A673 (cell line): ENCODE measurements around the gene PRG3. TPM values are rescaled to one million over a fixed set of nuclear protein-coding genes. Genes with fewer than 3 reads are reported as not detected.
A peak's percentile ranks its signal among the peaks of the same experiment; 100 is the strongest.

Experiments used
- BruUV-seq: library from RNA; stranded (reverse); fragments of 400-500 nt; replicated peaks from 2 replicates; lab custom pipeline; 2021; lab: Mats Ljungman, UMichigan
- CTCF ChIA-PET: fragments of 300-600 bp; sonication (Branson Sonifier 250); formaldehyde crosslinking; loops from one replicate; lab custom pipeline; 2022; ENCODE audit warnings: antibody characterized with exemption; lab: Charles Lee
- POLR2A ChIA-PET: fragments of 300-600 bp; sonication (Branson Sonifier 250); formaldehyde crosslinking; loops from one replicate; lab custom pipeline; 2022; ENCODE audit warnings: antibody characterized with exemption; ENCODE audit not compliant: low non-redundant PET; lab: Charles Lee
- DNase-seq: peaks from one replicate; pipeline ENCODE4 v3.0.0-alpha.2; 2015; ENCODE audit warnings: low spot score
- H3K27ac ChIP-seq: fragments of 200-600 bp; sonication (generic); 2 replicates; pipeline ENCODE4 v1.5.1; 2016; ENCODE audit warnings: mixed run types, low read depth, mild to moderate bottlenecking, mixed read lengths, antibody characterized with exemption, low read length; ENCODE audit not compliant: poor library complexity, severe bottlenecking
- H3K27me3 ChIP-seq: fragments of 200-600 bp; sonication (generic); replicated peaks from 2 replicates; pipeline ENCODE4 v1.6.1; 2017; ENCODE audit warnings: mixed run types, low read depth, mild to moderate bottlenecking, mixed read lengths, antibody characterized with exemption, low read length; ENCODE audit not compliant: insufficient read depth, poor library complexity
- H3K36me3 ChIP-seq: fragments of 200-600 bp; sonication (generic); 2 replicates; pipeline ENCODE4 v1.6.1; 2016; ENCODE audit warnings: mixed run types, mild to moderate bottlenecking, mixed read lengths, antibody characterized with exemption, low read length; ENCODE audit not compliant: insufficient read depth, poor library complexity, severe bottlenecking
- H3K4me1 ChIP-seq: fragments of 200-600 bp; sonication (generic); 2 replicates; pipeline ENCODE4 v1.6.1; 2017; ENCODE audit warnings: mixed run types, mild to moderate bottlenecking, mixed read lengths, antibody characterized with exemption, low read length; ENCODE audit not compliant: insufficient read depth, poor library complexity, severe bottlenecking
- H3K4me3 ChIP-seq: fragments of 200-600 bp; sonication (generic); 2 replicates; pipeline ENCODE4 v1.5.1; 2016; ENCODE audit warnings: low read depth, mixed run types, mild to moderate bottlenecking, mixed read lengths, low read length; ENCODE audit not compliant: poor library complexity, severe bottlenecking
- H3K9me3 ChIP-seq: fragments of 200-600 bp; sonication (generic); 2 replicates; pipeline ENCODE4 v1.6.1; 2016; ENCODE audit warnings: mixed run types, low read depth, mild to moderate bottlenecking, mixed read lengths, antibody characterized with exemption, low read length; ENCODE audit not compliant: poor library complexity, severe bottlenecking
- EZH2 ChIP-seq: fragments of 200-600 bp; sonication (generic); IDR thresholded peaks from 2 replicates; pipeline ENCODE4 v1.6.1; 2017; ENCODE audit warnings: borderline replicate concordance, low read depth, mild to moderate bottlenecking, mixed read lengths, antibody characterized with exemption, low read length; ENCODE audit not compliant: poor library complexity, severe bottlenecking
- intact Hi-C: fragments of 100-400 bp; cut with micrococcal nuclease; formaldehyde crosslinking; loops from one replicate; pipeline ENCODE4 v1.10.0; 2022; ENCODE audit not compliant: unreplicated experiment
- total RNA-seq: library from RNA; stranded (reverse); gene quantifications from 2 replicates; pipeline ENCODE4 v1.2.3, GENCODE V29; 2021
- TF ChIP-seq, protein P1 (sequence below): fragments of 300-800, 200-600 bp; sonication (generic); conservative IDR thresholded peaks from 2 replicates; pipeline ENCODE4 v1.5.1; 2017; ENCODE audit warnings: low read depth, mild to moderate bottlenecking, antibody characterized with exemption, low read length, moderate library complexity, mixed read lengths

The PRG3 gene
- total RNA-seq, 1 experiment from 2014 or later: not detected

DNA sequence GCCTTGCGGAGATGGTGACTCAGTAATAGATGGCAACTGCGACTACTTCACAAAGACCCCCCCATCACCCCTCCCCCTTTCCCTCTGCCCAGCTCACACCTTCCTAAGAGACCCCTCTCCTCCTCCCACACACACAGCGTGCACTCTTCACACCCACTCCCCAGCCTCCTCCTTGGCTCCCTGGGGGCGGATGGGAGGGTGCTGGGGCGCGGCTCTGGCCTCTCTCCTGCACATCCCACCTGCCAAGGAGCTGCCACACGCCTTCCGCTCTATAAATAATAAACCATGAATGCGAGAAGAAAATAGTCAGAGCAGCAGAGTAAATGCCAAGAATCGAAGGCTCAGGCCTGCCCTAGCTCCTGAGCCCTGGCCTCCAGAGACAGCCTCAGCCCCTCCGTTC is 38.2 kb downstream of the PRG3 start:
- Histone ChIP-seq H3K4me3 (no peak overlapping the region), H3K36me3 (no peaks in the 10 kb centered on the region), H3K9me3 (no peaks in the 10 kb centered on the region), H3K27me3 (no peaks in the 10 kb centered on the region), H3K4me1 (no peaks in the 10 kb centered on the region), H3K27ac (no peak overlapping the region)
- no TSS peak for BruUV-seq
- no peak for TF ChIP-seq EZH2
- TF ChIP-seq, protein P1, sequence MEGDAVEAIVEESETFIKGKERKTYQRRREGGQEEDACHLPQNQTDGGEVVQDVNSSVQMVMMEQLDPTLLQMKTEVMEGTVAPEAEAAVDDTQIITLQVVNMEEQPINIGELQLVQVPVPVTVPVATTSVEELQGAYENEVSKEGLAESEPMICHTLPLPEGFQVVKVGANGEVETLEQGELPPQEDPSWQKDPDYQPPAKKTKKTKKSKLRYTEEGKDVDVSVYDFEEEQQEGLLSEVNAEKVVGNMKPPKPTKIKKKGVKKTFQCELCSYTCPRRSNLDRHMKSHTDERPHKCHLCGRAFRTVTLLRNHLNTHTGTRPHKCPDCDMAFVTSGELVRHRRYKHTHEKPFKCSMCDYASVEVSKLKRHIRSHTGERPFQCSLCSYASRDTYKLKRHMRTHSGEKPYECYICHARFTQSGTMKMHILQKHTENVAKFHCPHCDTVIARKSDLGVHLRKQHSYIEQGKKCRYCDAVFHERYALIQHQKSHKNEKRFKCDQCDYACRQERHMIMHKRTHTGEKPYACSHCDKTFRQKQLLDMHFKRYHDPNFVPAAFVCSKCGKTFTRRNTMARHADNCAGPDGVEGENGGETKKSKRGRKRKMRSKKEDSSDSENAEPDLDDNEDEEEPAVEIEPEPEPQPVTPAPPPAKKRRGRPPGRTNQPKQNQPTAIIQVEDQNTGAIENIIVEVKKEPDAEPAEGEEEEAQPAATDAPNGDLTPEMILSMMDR: no peak
- DNase-seq: no peak
- CTCF ChIA-PET: interaction anchor here (1.0 kb wide), 1 partner anchor 115 kb away, joined by 3 read pairs; no protein-coding TSS in a partner anchor
- intact Hi-C loops: loop anchor here (5.0 kb wide), 1 partner anchor 500 kb away; no protein-coding TSS in a partner anchor
- POLR2A ChIA-PET: interaction anchor here (0.6 kb wide), 1 partner anchor 418 kb away, joined by 3 read pairs; no protein-coding TSS in a partner anchor

DNA sequence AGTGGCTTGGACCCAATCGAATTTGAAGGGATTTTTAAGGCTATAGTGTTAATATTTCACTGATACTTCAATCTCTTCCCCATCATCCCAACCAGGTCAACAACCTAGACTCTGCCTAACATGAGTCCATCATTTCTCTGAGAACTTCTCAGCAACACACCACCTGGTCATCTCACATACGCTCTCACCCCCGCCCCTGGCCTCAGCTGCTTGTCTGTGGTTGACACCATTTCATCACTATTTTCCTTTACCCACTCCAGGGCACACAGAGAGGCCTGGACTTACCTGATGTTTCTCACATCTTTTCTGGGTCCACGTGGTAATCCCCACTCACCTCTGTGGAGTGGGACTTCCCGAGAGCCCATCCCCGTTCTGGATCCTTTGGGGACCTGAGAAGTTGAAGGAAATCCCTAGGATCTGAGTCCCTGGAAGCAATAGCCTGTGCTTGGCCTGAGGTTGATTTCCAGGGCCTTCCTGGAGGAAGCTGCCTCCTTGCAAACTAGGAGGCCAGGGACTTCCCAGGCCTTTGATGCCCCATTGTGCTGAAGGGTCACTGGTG is 39.6 kb downstream of the PRG3 start:
- no TSS peak for BruUV-seq
- POLR2A ChIA-PET: no interaction called here
- no peak for DNase-seq
- no peaks in the 10 kb centered on the region for H3K4me1 ChIP-seq
- CTCF ChIA-PET: no interaction called here
- H3K27ac ChIP-seq: no peak overlapping the region
- TF ChIP-seq, protein P1: no peak
- no peak for TF ChIP-seq EZH2
- intact Hi-C loops: loop anchor here (5.0 kb wide), 1 partner anchor 499 kb away; no protein-coding TSS in a partner anchor
- no peaks in the 10 kb centered on the region for H3K9me3 ChIP-seq
- no peaks in the 10 kb centered on the region for H3K36me3 ChIP-seq
- no peak overlapping the region for H3K4me3 ChIP-seq
- no peaks in the 10 kb centered on the region for H3K27me3 ChIP-seq

- no peaks in the 10 kb centered on the region for H3K27me3 ChIP-seq
- TF ChIP-seq EZH2: no peak
- TF ChIP-seq, protein P1: peak; percentile 60
- H3K27ac ChIP-seq: no peak overlapping the region
- intact Hi-C loops: loop anchor here (5.0 kb wide), 1 partner anchor 498 kb away; no protein-coding TSS in a partner anchor
- no peaks in the 10 kb centered on the region for H3K36me3 ChIP-seq
- CTCF ChIA-PET: interaction anchor here (1.0 to 1.1 kb wide), 2 partner anchors 499 to 557 kb away, joined by 3 to 4 read pairs; no protein-coding TSS in a partner anchor
- H3K9me3 ChIP-seq: no peaks in the 10 kb centered on the region
- peaks cover 4% of the 10 kb centered on the region for H3K4me1 ChIP-seq
- POLR2A ChIA-PET: no interaction called here
- no TSS peak for BruUV-seq
- peak; percentile 75 for DNase-seq
- H3K4me3 ChIP-seq: no peak overlapping the region
Observed at GRCh38 chr11:57340039-57340615, 40.8 kb downstream of the PRG3 start.
